B cell (primary cell): Measurements from ENCODE around the gene HPS4. TPM values are rescaled to one million over a fixed set of nuclear protein-coding genes. Genes with fewer than 3 reads are reported as not detected.

ENCODE experiments used
- ATAC-seq: fragments of 200-7000 bp; cut with Tn5 transposase; one replicate; pipeline ENCODE4 v1.10.0; 2021; ENCODE audit warnings: low read depth, mild to moderate bottlenecking, moderate number of reproducible peaks, moderate library complexity
- CTCF ChIA-PET: fragments of 350-600 bp; sonication (Branson Sonifier 250); formaldehyde crosslinking; loops from one replicate; lab custom pipeline; 2021; ENCODE audit warnings: antibody characterized with exemption, inconsistent platforms; lab: Charles Lee
- POLR2A ChIA-PET: fragments of 350-600 bp; sonication (Branson Sonifier 250); formaldehyde crosslinking; loops from one replicate; lab custom pipeline; 2021; ENCODE audit warnings: antibody characterized with exemption; lab: Charles Lee
- DNase-seq: peaks from one replicate; pipeline ENCODE4 v3.0.0; 2013
- H2AFZ ChIP-seq: 2 replicates; pipeline ENCODE4 v1.6.1; 2012; ENCODE audit warnings: mild to moderate bottlenecking, low read depth, low read length; ENCODE audit not compliant: insufficient read depth, poor library complexity, severe bottlenecking
- H3K27ac ChIP-seq, 2 donors: 1 replicate in 1 of 2; 2 replicates in 1 of 2; pipeline ENCODE4 v1.5.1; 2012 to 2013; ENCODE audit warnings: low read length in 2 of 2, mild to moderate bottlenecking in 2 of 2, moderate library complexity in 1 of 2
- H3K27me3 ChIP-seq, 4 experiments: fragments of 200-600 bp in 1 of 4; sonication (generic) in 1 of 4; replicated peaks in 1 of 4; 1 replicate in 2 of 4; 2 replicates in 2 of 4; pipeline versions ENCODE4 v1.6.1 to v1.7.0; 2013 to 2016; ENCODE audit warnings: low read length in 3 of 4, mild to moderate bottlenecking in 2 of 4, mixed read lengths in 1 of 4, moderate library complexity in 1 of 4; ENCODE audit not compliant: insufficient read depth in 4 of 4, control insufficient read depth in 3 of 4; ENCODE audit errors: control extremely low read depth in 1 of 4
- H3K36me3 ChIP-seq, 2 experiments: replicated peaks in 1 of 2; 1 replicate in 1 of 2; 2 replicates in 1 of 2; pipeline versions ENCODE4 v1.6.1 to v1.7.1; 2013; ENCODE audit warnings: low read length in 1 of 2; ENCODE audit not compliant: insufficient read depth in 2 of 2, control insufficient read depth in 1 of 2; ENCODE audit errors: control extremely low read depth in 1 of 2, extremely low read depth in 1 of 2
- H3K4me1 ChIP-seq, 2 donors: fragments of 200-600 bp in 1 of 2; sonication (generic) in 1 of 2; 1 replicate in 1 of 2; 2 replicates in 1 of 2; pipeline versions ENCODE4 v1.5.1 to v1.6.1; 2013 to 2017; ENCODE audit warnings: low read length in 2 of 2; ENCODE audit not compliant: control insufficient read depth in 2 of 2, insufficient read depth in 2 of 2
- H3K4me2 ChIP-seq: replicated peaks from 2 replicates; pipeline ENCODE3; 2012; ENCODE audit warnings: mild to moderate bottlenecking, low read depth, low read length; ENCODE audit not compliant: poor library complexity, severe bottlenecking
- H3K4me3 ChIP-seq, 5 experiments: fragments of 200-600 bp in 1 of 5; sonication (generic) in 1 of 5; 1 replicate in 3 of 5; 2 replicates in 2 of 5; pipeline versions ENCODE4 v1.5.1 to v1.7.0; 2011 to 2016; ENCODE audit warnings: low read length in 4 of 5, mild to moderate bottlenecking in 4 of 5, low read depth in 2 of 5, control low read depth in 1 of 5, moderate library complexity in 1 of 5; ENCODE audit not compliant: insufficient read depth in 1 of 5; ENCODE audit errors: control extremely low read depth in 1 of 5, extremely low read depth in 1 of 5
- H3K79me2 ChIP-seq: fragments of 200-600 bp; sonication (generic); one replicate; pipeline ENCODE4 v1.6.0; 2016; ENCODE audit warnings: low read length; ENCODE audit not compliant: control insufficient read depth, insufficient read depth
- H3K9ac ChIP-seq: fragments of 200-600 bp; sonication (generic); 2 replicates; pipeline ENCODE4 v1.6.1; 2017; ENCODE audit warnings: mild to moderate bottlenecking, low read length, moderate library complexity
- H3K9me3 ChIP-seq, 3 donors: one replicate each; pipeline versions ENCODE4 v1.6.1 to v1.7.1; 2013; ENCODE audit warnings: low read length in 2 of 3; ENCODE audit not compliant: control insufficient read depth in 2 of 3, insufficient read depth in 1 of 3; ENCODE audit errors: control extremely low read depth in 1 of 3
- H4K20me1 ChIP-seq: 2 replicates; pipeline ENCODE4 v1.6.0; 2012; ENCODE audit warnings: mild to moderate bottlenecking, low read length; ENCODE audit not compliant: insufficient read depth, control insufficient read depth, poor library complexity, severe bottlenecking
- H3K27ac Mint-ChIP-seq: one replicate; pipeline ENCODE4 v1.8.0; 2021; ENCODE audit warnings: mixed read lengths
- H3K27me3 Mint-ChIP-seq: one replicate; pipeline ENCODE4 v1.8.0; 2021; ENCODE audit warnings: mixed read lengths
- H3K4me1 Mint-ChIP-seq: one replicate; pipeline ENCODE4 v1.8.0; 2021; ENCODE audit warnings: mixed read lengths
- H3K4me3 Mint-ChIP-seq: one replicate; pipeline ENCODE4 v1.8.0; 2021; ENCODE audit warnings: mixed read lengths
- H3K9me3 Mint-ChIP-seq: one replicate; pipeline ENCODE4 v1.8.0; 2022; ENCODE audit warnings: mixed read lengths; ENCODE audit not compliant: insufficient read depth
- EZH2 ChIP-seq: IDR thresholded peaks from 2 replicates; pipeline ENCODE4 v1.6.1; 2012; ENCODE audit warnings: borderline replicate concordance, low read depth, mild to moderate bottlenecking, moderate library complexity, low read length; ENCODE audit not compliant: insufficient read depth, poor library complexity, severe bottlenecking
- WGBS: methylation state at CpG from one replicate; pipeline ENCODE4 v1.1.5; 2013; ENCODE audit warnings: missing lambda C conversion rate; ENCODE audit not compliant: insufficient coverage; 5-methylcytosine and 5-hydroxymethylcytosine counted together
- intact Hi-C: fragments of 100-400 bp; cut with micrococcal nuclease; formaldehyde crosslinking; loops from one replicate; pipeline ENCODE4 v1.10.0; 2022
- polyA plus RNA-seq: library from polyadenylated mRNA; depleted of rRNA; stranded (reverse); fragments of >200 nt; gene quantifications from 2 replicates; pipeline ENCODE4 v1.2.3, GENCODE V29; 2012
- total RNA-seq, 2 donors: library from RNA; stranded (reverse); fragments of 120-200 nt in 1 of 2; gene quantifications; 1 replicate in 1 of 2; 2 replicates in 1 of 2; pipeline versions ENCODE4 v1.2.3 to v1.2.4, GENCODE V29; 2013 to 2022
- TF ChIP-seq, protein P1 (sequence below): fragments of 200-600 bp; IDR thresholded peaks from one replicate; pipeline ENCODE4 v1.8.0; 2022; ENCODE audit warnings: antibody characterized with exemption, mild to moderate bottlenecking

Gene HPS4
- total and polyA plus RNA-seq, 2 donors (not counting 1 experiment from before 2014, with no cell fraction given), result 34.8 to 61.8 TPM

DNA sequence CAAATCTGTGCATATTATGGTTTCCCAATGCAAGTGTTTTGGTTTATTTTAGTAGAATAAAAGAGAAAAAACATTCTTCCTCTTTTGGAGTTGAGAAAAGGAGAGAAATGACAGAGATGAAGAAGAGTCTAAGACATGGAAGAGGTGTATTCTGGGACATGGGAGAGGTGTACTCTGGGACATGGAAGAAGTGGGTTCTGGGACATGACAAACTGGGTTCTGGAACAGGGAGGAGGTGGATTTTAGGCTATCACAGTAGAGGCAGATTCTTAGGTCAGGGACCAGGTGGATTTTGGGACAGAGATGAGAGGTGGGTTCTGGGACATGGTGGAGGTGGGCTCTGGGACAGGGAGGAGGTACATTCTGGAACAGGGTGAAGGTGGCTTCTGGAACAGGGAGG is 56.7 kb downstream of the HPS4 start:
- ATAC-seq, result no peak
- H3K79me2 ChIP-seq, result peaks cover 23% of the 10 kb centered on the region
- intact Hi-C loops, result no loop called here
- DNase-seq, result no peak
- peaks cover 32 to 33% of the 10 kb centered on the region in 2 donors for H3K4me1 ChIP-seq
- H2AFZ ChIP-seq, result no peak overlapping the region
- H4K20me1 ChIP-seq, result no peaks in the 10 kb centered on the region
- H3K9ac ChIP-seq, result no peak overlapping the region
- peaks cover 0 to 8% (median 6%) of the 10 kb centered on the region in 3 donors for H3K9me3 ChIP-seq
- peak overlapping the region; percentile 75 for H3K27ac Mint-ChIP-seq
- peaks cover 10% of the 10 kb centered on the region for H3K9me3 Mint-ChIP-seq
- ChIA-PET POLR2A (no interaction called here), CTCF (no interaction called here)
- peaks cover 37% of the 10 kb centered on the region for H3K4me1 Mint-ChIP-seq
- H3K27me3 Mint-ChIP-seq, result no peaks in the 10 kb centered on the region
- peak overlapping the region; percentile 74 for H3K4me3 Mint-ChIP-seq
- H3K4me3 ChIP-seq, result no peak overlapping the region
- H3K27me3 ChIP-seq, result peaks cover 0 to 7% (median 3%) of the 10 kb centered on the region in 4 experiments
- H3K27ac ChIP-seq, result no peak overlapping the region
- H3K36me3 ChIP-seq, result no peaks in the 10 kb centered on the region
- no peak overlapping the region for H3K4me2 ChIP-seq
- TF ChIP-seq, protein P1, sequence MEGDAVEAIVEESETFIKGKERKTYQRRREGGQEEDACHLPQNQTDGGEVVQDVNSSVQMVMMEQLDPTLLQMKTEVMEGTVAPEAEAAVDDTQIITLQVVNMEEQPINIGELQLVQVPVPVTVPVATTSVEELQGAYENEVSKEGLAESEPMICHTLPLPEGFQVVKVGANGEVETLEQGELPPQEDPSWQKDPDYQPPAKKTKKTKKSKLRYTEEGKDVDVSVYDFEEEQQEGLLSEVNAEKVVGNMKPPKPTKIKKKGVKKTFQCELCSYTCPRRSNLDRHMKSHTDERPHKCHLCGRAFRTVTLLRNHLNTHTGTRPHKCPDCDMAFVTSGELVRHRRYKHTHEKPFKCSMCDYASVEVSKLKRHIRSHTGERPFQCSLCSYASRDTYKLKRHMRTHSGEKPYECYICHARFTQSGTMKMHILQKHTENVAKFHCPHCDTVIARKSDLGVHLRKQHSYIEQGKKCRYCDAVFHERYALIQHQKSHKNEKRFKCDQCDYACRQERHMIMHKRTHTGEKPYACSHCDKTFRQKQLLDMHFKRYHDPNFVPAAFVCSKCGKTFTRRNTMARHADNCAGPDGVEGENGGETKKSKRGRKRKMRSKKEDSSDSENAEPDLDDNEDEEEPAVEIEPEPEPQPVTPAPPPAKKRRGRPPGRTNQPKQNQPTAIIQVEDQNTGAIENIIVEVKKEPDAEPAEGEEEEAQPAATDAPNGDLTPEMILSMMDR, result no peak

DNA sequence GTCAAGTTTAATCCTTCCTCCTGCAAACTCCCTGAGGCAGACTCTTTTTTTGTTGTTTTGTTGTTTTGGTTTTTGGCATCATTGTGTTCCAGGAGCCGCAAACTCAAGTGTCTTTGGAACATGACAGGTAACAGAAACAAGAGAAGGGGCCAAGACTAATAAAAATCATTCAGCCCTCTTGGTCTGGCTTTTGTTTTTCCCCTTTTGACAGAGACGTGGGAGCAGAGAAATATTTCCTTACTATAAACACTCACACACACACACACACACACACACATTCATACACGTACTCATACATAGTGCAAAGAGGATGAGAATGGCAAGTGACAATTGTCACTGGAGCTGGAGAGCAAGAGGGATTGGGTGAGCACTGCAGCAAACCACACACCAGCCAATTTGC is 65.0 kb downstream of the HPS4 start:
- no peak overlapping the region for H3K4me2 ChIP-seq
- peaks cover 20% of the 10 kb centered on the region for H3K27me3 Mint-ChIP-seq
- H3K27me3 ChIP-seq, result peaks cover 0 to 11% (median 9%) of the 10 kb centered on the region in 4 experiments
- CTCF ChIA-PET, result interaction anchor here (0.9 to 1.1 kb wide), 2 partner anchors 42 to 54 kb away, joined by 3 to 4 read pairs; no protein-coding TSS in a partner anchor
- no peak overlapping the region for H2AFZ ChIP-seq
- 57% methylated on average over 1 of the region's 3 CpGs for WGBS
- H3K4me3 Mint-ChIP-seq, result no peak overlapping the region
- H3K4me3 ChIP-seq, result no peak overlapping the region
- intact Hi-C loops, result no loop called here
- H3K9ac ChIP-seq, result no peak overlapping the region
- H4K20me1 ChIP-seq, result no peaks in the 10 kb centered on the region
- no peaks in the 10 kb centered on the region for H3K4me1 Mint-ChIP-seq
- peaks cover 8% of the 10 kb centered on the region for H3K9me3 Mint-ChIP-seq
- no peak overlapping the region for H3K27ac ChIP-seq
- H3K9me3 ChIP-seq, result peaks cover 0 to 8% (median 6%) of the 10 kb centered on the region in 3 donors
- no peak for ATAC-seq
- H3K36me3 ChIP-seq, result no peaks in the 10 kb centered on the region
- DNase-seq, result no peak
- no peaks in the 10 kb centered on the region for H3K4me1 ChIP-seq
- TF ChIP-seq EZH2, result no peak
- TF ChIP-seq, protein P1, result no peak
- POLR2A ChIA-PET, result no interaction called here
- H3K79me2 ChIP-seq, result no peaks in the 10 kb centered on the region
- no peak overlapping the region for H3K27ac Mint-ChIP-seq
